GM21619 (cell line): ENCODE data around the gene PDGFD.

Experiments used
- ATAC-seq: cut with Tn5 transposase; IDR thresholded peaks from one replicate; pipeline ENCODE4 v1.9.1; 2021; ENCODE audit not compliant: unreplicated experiment

The PDGFD gene

GRCh38 chr11:104005234-104005855 is 158.6 kb downstream of the PDGFD start:
- no peak for ATAC-seq

- no peak for ATAC-seq
Measured at GRCh38 chr11:104003491-104003890, 160.5 kb downstream of the PDGFD start.

- ATAC-seq = no peak
Measured at GRCh38 chr11:104001561-104002056, 162.3 kb downstream of the PDGFD start.

GRCh38 chr11:104000798-104001197 is 163.1 kb downstream of the PDGFD start:
- no peak for ATAC-seq

- no peak for ATAC-seq
Measured at GRCh38 chr11:103998826-103999508, 165.0 kb downstream of the PDGFD start.

GRCh38 chr11:103997082-103997481 is 166.9 kb downstream of the PDGFD start:
- peak; percentile 70 for ATAC-seq

GRCh38 chr11:103995896-103996295 is 168.1 kb downstream of the PDGFD start:
- ATAC-seq = no peak

- ATAC-seq = no peak
Measured at GRCh38 chr11:103994518-103994917, 169.4 kb downstream of the PDGFD start.

- ATAC-seq = no peak
Measured at GRCh38 chr11:103994094-103994493, 169.9 kb downstream of the PDGFD start.

- ATAC-seq = no peak
Measured at GRCh38 chr11:103993507-103993906, 170.4 kb downstream of the PDGFD start.

- ATAC-seq = no peak
Measured at GRCh38 chr11:103988595-103988969, 175.4 kb downstream of the PDGFD start.

- ATAC-seq = no peak
Measured at GRCh38 chr11:103987629-103988594, 176.0 kb downstream of the PDGFD start.

- no peak for ATAC-seq
Measured at GRCh38 chr11:103985041-103985440, 178.9 kb downstream of the PDGFD start.

- no peak for ATAC-seq
Measured at GRCh38 chr11:103980108-103980507, 183.8 kb downstream of the PDGFD start.

GRCh38 chr11:103978616-103979595 is 185.0 kb downstream of the PDGFD start:
- ATAC-seq = no peak

- ATAC-seq = no peak
Measured at GRCh38 chr11:103972013-103972412, 191.9 kb downstream of the PDGFD start.

- peak; percentile 98 for ATAC-seq
Measured at GRCh38 chr11:103970701-103971249, 193.2 kb downstream of the PDGFD start.

- no peak for ATAC-seq
Measured at GRCh38 chr11:103968685-103969084, 195.3 kb downstream of the PDGFD start.

GRCh38 chr11:103967985-103968384 is 196.0 kb downstream of the PDGFD start:
- ATAC-seq = no peak

- ATAC-seq = no peak
Measured at GRCh38 chr11:103964390-103964789, 199.6 kb downstream of the PDGFD start.
